ENCODE results near the gene ROBO4.

DNA sequence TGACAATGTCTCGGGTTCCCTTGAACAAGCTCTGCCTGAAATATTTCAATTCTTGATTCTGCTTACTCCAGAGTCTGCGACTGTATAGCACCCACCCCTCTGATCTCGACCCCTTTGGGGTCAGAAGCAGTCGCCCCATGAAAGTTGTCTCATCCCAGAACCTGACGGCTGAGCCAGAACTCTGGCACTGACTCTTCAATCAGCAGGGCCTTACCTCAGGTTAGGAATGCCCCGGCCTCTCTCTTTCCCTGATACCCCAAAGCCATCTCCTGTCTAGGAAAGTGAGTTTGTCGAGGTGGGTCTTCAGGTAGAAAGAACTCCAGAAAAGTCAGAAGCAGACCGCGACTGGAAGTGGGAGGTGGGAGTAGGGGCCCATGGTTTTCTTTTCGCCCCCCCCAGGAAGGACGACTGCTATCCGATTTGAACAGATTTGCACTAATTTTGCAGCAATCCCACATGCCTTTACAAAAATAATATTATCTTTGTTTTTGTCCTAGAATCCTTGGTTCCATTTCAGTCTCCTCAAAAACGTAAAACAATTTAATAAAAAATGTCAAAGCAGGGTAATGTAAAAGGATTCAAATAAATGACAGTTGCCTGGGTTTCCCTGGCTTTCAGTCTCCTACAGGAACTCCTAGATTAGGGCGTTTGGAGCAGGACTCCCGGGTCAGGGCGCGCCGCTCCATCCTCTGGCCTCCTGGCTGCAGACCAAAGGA lies 33.3 kb downstream of the ROBO4 start:
- TF ChIP-seq CTCF (IDR thresholded peaks at IDR 0.05; ENCODE audit: insufficient read depth, low read length, poor library complexity, severe bottlenecking) (no peak), EZH2phosphoT487 (conservative IDR thresholded peaks at IDR 0.05; ENCODE audit: low read length) (no peak)

Measured in SU-DHL-6 (cell line).